Stimulated activated CD4-positive, alpha-beta T cell treated with anti-CD3 and anti-CD28 coated beads, Interleukin-4, amount 100 ng/mL, for 48 hours (primary cell): ENCODE results near the gene DHRSX.
"Not testable (repeated sequence)": the region's sequence is repeated elsewhere in the genome, so short reads cannot be mapped to it uniquely, and the experiment has no call there.

ENCODE experiments used
- DNase-seq, 2 donors: peaks; one replicate each; pipeline ENCODE4 v3.0.0-alpha.2; 2020; ENCODE audit warnings: low read depth in 2 of 2

Gene DHRSX

GRCh38 chrX:2456091-2456490 is 44.7 kb downstream of the DHRSX start:
- not testable (repeated sequence) for DNase-seq

DNA sequence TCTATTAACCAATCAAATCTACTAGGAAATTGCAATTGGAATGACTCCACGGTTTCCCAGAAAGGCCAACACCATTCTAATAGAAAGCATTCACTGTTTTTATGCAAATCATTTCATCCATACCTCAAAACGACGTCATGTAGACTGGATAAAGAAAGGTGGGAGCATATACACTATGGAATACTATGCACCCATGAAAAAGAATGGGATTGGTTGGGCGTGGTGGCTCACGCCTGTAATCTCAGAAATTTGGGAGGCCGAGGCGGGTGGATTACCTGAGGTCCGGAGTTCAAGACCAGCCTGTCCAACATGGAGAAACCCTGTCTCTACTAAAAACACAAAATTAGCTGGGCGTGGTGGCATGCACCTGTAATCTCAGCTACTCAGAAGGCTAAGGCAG is 46.2 kb downstream of the DHRSX start:
- DNase-seq = not testable (repeated sequence)

GRCh38 chrX:2452799-2453198 is 48.0 kb downstream of the DHRSX start:
- DNase-seq = no peak

- no peak for DNase-seq
Observed at GRCh38 chrX:2452317-2452784, 48.4 kb downstream of the DHRSX start.

DNA sequence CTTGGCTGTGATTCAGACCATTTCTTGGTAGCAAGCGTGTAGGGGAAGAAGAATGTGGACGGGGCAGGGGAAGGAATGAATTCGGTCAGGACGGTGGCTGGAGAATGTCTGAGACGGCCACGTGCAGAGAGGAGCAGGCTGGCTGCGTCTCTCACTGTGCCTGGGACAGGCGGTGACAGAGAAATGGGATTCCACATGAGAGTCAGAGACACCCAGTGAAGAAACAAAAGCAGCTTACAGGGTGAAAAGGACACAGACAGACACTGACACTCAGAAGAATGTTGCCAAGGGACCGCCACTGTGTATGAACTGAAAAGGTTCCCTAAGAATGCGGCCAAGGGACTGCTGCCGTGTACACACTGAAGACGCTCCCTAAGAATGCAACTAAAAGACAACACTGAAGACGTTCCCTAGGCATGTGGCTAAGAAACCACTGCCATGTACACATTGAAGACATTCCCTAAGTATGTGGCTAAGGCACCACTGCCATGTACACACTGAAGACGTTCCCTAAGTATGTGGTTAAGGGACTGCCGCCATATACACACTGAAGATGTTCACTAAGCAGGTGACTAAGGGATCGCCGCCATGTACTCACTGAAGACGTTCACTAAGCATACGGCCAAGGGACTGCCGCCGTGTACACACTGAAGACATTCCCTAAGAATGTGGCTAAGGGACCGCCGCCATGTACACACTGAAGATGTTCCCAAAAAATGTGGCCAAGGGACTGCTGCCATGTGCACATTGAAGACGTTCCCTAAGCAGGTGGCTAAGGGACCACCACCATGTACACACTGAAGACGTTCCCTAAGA is 49.1 kb downstream of the DHRSX start:
- no peak for DNase-seq

DNA sequence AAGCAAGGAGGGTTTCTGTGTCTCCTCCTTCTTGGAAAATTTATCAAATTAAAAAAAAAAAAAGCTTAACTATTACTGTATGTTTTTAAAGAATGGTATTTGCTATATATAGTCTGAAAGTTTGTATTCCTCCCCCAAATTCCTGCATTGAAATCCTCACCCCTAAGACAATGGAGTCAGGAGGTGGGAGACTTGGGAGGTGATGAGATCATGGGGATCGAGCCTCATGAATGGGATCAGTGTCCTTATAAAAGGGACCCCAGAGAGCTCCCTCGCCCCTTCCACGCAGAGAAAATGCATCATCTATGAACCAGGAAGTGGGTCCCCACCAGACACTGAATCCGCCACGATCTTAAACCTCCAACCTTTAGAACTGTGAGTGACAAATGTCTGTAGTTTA is 50.1 kb downstream of the DHRSX start:
- no peak for DNase-seq

GRCh38 chrX:2449135-2449886 is 51.5 kb downstream of the DHRSX start:
- DNase-seq = no peak

DNA sequence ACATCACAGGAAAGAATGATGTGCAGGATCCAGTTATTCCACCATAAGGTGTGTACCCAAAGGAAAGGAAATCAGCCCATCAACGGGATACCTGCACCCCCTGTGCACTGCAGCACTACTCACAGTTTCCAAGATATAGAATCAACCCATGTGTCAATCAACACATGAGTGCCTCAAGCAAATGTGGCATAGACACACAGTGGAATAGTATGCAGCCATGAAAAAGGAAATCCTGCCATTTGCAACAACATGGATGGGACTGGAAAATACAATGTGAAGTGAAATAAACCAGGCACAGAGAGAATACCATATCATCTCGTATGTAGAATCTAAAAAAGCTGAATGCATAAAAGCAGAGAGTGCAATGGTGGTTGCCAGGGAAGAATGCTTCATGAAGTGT is 53.3 kb downstream of the DHRSX start:
- no peak for DNase-seq

- DNase-seq = no peak
Observed at GRCh38 chrX:2446815-2447214, 54.0 kb downstream of the DHRSX start.

GRCh38 chrX:2445662-2446623 is 54.8 kb downstream of the DHRSX start:
- DNase-seq = no peak

GRCh38 chrX:2442694-2443093 is 58.1 kb downstream of the DHRSX start:
- no peak for DNase-seq

DNA sequence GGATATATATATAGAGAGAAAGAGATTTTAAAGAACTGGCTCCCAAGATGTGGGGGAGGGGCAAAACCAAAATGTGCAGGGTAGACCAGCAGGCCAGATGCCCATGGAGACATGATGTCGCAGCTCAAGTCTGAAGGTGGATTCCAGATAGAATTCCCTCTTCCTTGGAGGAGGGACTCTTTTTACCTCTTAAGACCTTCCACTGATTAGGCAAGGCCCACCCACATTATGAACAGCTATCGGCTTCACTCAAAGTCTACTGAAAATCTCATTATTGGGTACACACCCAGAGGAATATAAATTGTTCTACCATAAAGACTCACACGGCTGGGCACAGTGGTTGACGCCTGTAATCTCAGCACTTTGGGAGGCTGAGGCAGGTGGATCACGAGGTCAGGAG is 59.3 kb downstream of the DHRSX start:
- no peak for DNase-seq

DNA sequence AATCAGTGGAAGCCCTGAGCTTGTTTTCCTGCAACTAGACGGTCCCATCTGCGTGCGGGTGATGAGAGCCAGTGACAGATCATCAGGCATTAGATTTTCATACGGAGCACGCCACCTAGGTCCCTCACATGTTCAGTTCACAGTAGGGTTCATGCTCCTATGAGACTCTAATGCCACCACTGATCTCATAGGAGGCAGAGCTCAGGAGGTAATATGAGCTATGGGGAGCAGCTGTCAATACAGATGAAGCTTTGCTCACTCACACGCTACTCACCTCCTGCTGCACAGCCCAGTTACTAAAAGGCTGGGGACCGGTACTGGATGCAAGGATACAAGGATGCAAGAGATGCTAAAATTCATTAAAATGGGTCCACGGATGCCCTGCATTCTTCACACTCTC is 61.2 kb downstream of the DHRSX start:
- DNase-seq = no peak

- no peak for DNase-seq
Observed at GRCh38 chrX:2435465-2435864, 65.3 kb downstream of the DHRSX start.

DNA sequence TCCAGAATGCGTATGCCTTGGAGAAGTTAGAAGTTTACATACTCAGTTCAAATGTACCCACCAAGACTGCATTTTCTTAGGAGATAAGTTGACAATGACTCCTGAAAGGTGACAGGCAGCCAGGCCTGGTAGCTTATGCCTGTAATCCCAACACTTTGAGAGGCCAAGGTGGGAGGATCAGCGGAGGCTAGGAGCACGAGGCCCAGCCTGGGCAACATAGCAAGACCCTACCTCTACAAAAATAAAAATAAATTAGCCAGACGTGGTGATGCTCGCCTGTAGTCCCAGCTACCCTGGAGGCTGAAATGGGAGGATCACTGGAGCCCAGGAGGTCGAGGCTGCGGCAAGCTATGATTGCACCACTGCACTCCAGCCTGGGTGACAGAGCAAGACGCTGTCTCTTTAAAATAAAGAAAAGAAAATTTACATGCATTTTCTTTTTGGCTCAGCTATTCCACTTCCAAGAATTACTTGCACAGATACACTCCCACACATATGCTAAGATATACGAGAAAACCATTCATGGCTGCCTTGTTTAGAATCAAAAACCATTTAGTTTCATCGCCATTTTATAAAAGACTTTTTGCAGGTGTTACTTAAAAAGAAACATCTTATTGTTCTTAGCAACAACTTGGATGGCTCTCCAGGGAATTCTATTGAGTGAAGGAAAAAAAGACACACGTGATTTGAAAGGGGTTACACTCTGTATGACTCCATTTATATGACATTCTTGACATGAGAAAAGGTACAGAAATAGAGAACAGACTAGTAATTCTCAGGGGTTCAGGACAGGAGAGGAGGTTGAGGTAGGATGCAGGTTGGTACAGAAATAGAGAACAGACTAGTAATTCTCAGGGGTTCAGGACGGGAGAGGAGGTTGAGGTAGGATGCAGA is 66.3 kb downstream of the DHRSX start:
- DNase-seq = no peak

DNA sequence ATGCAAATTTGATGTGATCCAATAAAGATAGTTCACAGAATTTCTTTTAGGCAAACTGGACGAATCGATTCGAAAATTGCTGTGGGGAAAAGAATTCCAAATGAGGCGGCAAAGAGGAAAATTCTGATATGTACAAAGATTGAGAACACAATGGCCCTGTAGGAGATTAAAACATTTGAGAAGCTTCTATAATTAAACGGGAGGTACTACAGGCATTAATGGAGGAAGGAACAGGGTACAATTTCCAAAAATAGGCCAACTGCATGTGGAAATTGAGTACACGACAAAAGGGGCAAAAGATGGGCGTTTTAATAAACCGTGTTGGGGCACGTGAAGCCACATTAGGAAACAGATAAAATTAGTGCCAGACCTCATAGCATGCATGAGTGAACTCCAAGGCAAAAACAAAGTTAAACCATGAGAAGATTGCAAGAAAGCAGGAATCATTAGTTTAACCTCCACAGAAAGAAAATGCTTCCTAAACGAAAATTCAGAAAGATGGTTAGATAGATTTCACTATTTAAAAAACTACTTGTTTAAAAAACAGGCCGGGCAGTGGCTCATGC is 68.4 kb downstream of the DHRSX start:
- DNase-seq = no peak

DNA sequence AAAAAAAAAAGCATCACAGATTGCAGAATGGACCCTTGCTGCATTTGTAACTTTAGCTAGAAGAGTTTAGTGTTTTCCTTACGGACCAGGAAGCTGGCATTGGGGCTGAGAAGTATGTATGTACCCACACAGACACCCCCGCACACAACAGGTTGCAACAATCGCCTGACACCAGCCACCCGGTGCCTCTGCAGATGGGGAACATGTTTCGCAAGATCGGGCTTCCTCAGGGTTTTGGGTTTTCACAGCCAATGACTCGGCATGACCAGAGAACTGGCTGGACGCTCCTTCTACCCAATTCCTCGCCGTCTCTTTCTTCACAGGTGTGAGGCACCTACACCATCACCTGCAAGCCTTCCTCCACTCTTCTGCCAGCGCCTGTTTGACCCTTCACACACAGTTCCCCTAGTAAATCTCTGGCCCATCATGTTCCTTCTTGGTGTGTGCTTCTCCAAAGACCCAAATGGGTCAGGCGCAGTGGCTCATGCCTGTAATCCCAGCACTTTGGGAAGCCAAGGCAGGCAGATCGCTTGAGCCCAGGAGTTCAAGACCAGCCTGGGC is 70.4 kb downstream of the DHRSX start:
- DNase-seq = no peak

GRCh38 chrX:2427737-2428136 is 73.0 kb downstream of the DHRSX start:
- DNase-seq = no peak

DNA sequence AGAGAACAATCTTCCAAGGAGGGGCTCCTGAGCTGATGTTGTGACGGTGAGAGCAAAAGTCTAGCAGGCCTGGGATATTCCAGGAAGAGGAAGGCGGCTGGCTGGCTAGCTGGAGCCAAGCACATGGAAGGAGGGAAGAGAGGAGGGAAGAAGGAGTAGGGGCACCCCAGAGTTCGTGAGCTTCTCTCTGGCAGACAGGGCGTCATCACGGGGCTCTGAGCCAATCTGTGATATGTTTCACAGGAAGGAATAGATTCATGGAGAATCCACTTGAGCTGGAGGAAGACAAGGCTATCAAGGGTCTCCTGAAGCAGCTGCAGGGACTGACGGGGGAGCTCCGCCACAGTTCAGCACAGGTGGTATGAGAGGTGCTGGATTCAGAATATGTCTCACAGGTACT is 73.6 kb downstream of the DHRSX start:
- DNase-seq = no peak

- no peak for DNase-seq
Observed at GRCh38 chrX:2426289-2426882, 74.4 kb downstream of the DHRSX start.
